ENCODE data around the gene GPD1. TPM values are rescaled to one million over a fixed set of nuclear protein-coding genes. Genes with fewer than 3 reads are reported as not detected.
A peak's percentile ranks its signal among the peaks of the same experiment; 100 is the strongest.

Gene GPD1
- total RNA-seq, 1 donor from 2014 or later: 65.3 TPM

DNA sequence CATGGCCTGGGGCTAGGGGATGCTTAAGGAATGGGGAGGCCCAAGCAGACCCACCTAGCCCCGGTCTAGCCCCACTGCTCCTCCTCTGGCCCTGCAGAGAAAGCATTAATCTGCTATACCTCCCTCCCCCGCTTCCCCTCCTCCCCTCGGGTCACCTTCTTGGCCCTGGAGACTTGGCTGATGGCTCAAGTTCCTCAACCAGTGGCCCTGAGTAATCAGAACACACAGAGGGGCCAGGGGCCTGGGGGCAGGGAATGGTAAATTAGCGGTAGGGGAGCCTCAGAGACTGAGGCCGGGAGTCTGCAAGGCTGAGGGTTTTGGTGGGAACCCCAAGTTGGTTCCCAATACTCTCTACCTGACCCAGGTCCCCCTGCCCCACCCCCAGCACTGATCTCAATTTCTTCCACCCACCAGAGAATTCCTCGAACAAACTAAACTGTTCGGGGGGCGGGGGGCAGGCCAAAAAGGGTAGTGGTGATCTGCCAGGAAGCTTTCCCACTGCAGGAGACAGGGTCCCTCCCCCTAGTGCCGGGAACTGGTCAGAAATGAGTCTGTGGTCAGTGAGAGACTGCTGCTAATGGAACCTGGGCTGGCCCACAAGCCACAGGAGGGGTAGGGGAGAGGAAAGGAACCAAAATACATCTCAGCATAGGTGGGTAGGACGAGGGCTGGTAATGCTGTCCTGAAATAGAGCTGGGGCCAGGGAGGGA lies 31.5 kb upstream of the GPD1 start:
- intact Hi-C loops (cut with DNase I): loop anchor here (5.0 to 10.0 kb wide), 4 partner anchors 105 to 242 kb away; no protein-coding TSS in a partner anchor

DNA sequence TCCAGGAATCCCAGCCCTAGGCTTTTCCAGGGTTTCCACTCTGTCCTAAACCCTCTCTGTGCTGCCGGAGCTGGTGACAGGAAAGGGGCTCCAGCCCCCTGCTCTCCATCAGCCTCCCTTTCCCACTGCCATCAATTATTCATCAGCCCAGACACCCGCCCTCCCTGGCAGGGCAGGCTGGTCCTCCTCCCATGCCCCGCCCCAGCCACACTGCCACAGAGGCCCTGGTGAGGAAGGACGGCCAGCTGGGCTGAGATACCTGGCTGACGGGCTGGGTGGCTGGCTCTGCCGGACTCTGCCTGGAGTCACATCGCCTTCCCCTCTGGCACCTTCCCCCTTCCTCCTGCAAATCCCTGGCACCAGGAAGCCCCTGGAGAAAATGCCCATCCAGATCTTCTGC lies 30.6 kb upstream of the GPD1 start:
- Histone ChIP-seq H3K4me1 (peaks cover 6% of the 10 kb centered on the region), H3K36me3 (no peaks in the 10 kb centered on the region), H3K27me3 (no peaks in the 10 kb centered on the region), H3K27ac (no peak overlapping the region), H3K4me3 (no peak overlapping the region), H3K9me3 (no peaks in the 10 kb centered on the region)
- TF ChIP-seq, protein P1, sequence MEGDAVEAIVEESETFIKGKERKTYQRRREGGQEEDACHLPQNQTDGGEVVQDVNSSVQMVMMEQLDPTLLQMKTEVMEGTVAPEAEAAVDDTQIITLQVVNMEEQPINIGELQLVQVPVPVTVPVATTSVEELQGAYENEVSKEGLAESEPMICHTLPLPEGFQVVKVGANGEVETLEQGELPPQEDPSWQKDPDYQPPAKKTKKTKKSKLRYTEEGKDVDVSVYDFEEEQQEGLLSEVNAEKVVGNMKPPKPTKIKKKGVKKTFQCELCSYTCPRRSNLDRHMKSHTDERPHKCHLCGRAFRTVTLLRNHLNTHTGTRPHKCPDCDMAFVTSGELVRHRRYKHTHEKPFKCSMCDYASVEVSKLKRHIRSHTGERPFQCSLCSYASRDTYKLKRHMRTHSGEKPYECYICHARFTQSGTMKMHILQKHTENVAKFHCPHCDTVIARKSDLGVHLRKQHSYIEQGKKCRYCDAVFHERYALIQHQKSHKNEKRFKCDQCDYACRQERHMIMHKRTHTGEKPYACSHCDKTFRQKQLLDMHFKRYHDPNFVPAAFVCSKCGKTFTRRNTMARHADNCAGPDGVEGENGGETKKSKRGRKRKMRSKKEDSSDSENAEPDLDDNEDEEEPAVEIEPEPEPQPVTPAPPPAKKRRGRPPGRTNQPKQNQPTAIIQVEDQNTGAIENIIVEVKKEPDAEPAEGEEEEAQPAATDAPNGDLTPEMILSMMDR (IDR thresholded peaks at IDR 0.05): no peak
- no peak for TF ChIP-seq POLR2AphosphoS5 (IDR thresholded peaks at IDR 0.05; ENCODE audit: insufficient read depth in 1 of 2, low read depth in 1 of 2)
- TF ChIP-seq POLR2A (IDR thresholded peaks at IDR 0.05): no peak
- DNase-seq (ENCODE audit: extremely low spot score in 2 of 2): no peak
- intact Hi-C loops (cut with DNase I): loop anchor here (5.0 to 10.0 kb wide), 4 partner anchors 104 to 242 kb away; no protein-coding TSS in a partner anchor

More for the DNA sequence above, 31.5 kb upstream of the GPD1 start:
- Histone ChIP-seq H3K4me1 (peaks cover 6% of the 10 kb centered on the region), H3K27ac (no peak overlapping the region), H3K36me3 (no peaks in the 10 kb centered on the region), H3K4me3 (no peak overlapping the region), H3K27me3 (no peaks in the 10 kb centered on the region), H3K9me3 (no peaks in the 10 kb centered on the region)
- TF ChIP-seq POLR2AphosphoS5 (IDR thresholded peaks at IDR 0.05; ENCODE audit: insufficient read depth in 1 of 2, low read depth in 1 of 2) (no peak), POLR2A (IDR thresholded peaks at IDR 0.05) (no peak)
- TF ChIP-seq, protein P1 (IDR thresholded peaks at IDR 0.05): no peak
- DNase-seq (ENCODE audit: extremely low spot score in 2 of 2): peak in 1 of 2 donors; percentile 84

DNA sequence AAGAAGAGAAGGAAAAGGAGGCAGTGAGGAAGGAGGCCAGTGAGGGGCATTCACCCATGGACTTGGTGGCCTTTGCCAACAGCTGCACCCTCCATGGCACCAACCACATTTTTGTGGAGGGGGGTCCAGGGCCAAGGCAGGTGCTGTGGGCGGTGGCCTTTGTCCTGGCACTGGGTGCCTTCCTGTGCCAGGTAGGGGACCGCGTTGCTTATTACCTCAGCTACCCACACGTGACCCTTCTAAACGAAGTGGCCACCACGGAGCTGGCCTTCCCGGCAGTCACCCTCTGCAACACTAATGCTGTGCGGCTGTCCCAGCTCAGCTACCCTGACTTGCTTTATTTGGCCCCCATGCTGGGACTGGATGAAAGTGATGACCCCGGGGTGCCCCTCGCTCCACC lies 30.1 kb upstream of the GPD1 start:
- H3K4me1 ChIP-seq: peaks cover 6% of the 10 kb centered on the region
- no peak overlapping the region for H3K4me3 ChIP-seq

DNA sequence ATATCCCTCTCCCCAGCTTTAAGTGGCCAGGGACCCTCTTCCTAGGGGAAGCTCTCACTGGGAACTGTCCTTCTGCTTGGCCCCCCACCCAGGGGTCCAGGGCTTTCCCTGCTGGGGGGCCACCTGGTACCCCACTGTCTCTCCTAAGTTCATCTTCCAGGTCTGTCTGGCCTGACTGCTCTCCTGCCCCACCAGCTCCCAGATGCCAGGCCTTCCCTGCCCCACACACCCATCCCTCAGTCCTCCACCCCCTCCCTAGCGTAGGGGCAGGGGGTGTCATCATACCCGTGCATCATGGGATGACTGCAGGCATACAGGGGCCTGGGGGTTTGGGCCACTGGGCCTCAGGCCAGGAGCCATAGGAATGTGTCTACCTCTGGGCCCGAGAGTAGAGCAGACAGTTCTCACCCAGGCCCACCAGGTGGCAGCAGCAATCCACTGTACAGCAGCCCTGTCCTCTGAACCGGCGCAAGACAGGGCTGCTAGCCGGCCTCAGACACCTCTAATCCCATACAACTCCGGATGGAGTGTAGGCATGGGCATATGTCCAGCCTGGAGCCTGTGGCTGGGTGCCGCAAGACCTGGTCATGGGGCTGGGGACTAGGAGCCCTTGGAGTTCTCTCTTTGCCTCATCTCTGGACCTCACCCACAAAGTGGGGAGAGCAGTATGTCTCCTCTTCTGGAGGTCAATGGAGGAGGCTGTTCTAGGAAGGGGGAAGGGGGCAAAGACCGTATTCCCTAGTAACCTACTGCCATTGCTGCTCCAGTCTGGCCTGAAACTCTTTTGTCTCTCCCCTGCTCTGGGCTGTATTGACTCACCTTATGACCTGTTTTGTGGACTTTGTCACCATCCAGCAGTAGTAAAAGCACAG lies 28.6 kb upstream of the GPD1 start:
- Histone ChIP-seq H3K27ac (no peak overlapping the region), H3K36me3 (no peaks in the 10 kb centered on the region), H3K4me3 (no peak overlapping the region), H3K4me1 (peaks cover 6% of the 10 kb centered on the region), H3K9me3 (no peaks in the 10 kb centered on the region), H3K27me3 (no peaks in the 10 kb centered on the region)
- intact Hi-C loops (cut with DNase I): loop anchor here (5.0 to 10.0 kb wide), 4 partner anchors 102 to 240 kb away; no protein-coding TSS in a partner anchor
- TF ChIP-seq POLR2AphosphoS5 (IDR thresholded peaks at IDR 0.05; ENCODE audit: insufficient read depth in 1 of 2, low read depth in 1 of 2) (peak in 1 of 2 donors; percentile 21), POLR2A (IDR thresholded peaks at IDR 0.05) (no peak)
- TF ChIP-seq, protein P1 (IDR thresholded peaks at IDR 0.05): peak; percentile 90 to 95 (median 91)
- no peak for DNase-seq (ENCODE audit: extremely low spot score in 2 of 2)

More for the DNA sequence above, 30.1 kb upstream of the GPD1 start:
- intact Hi-C loops (cut with DNase I): loop anchor here (5.0 to 10.0 kb wide), 4 partner anchors 104 to 241 kb away; no protein-coding TSS in a partner anchor
- DNase-seq (ENCODE audit: extremely low spot score in 2 of 2): no peak
- TF ChIP-seq, protein P1 (IDR thresholded peaks at IDR 0.05): no peak
- TF ChIP-seq POLR2A (IDR thresholded peaks at IDR 0.05) (no peak), POLR2AphosphoS5 (IDR thresholded peaks at IDR 0.05; ENCODE audit: insufficient read depth in 1 of 2, low read depth in 1 of 2) (no peak)
- no peak overlapping the region for H3K27ac ChIP-seq
- H3K27me3 ChIP-seq: no peaks in the 10 kb centered on the region
- no peaks in the 10 kb centered on the region for H3K9me3 ChIP-seq
- no peaks in the 10 kb centered on the region for H3K36me3 ChIP-seq
